Measurements from ENCODE around the gene SUN5. TPM values are rescaled to one million over a fixed set of nuclear protein-coding genes. Genes with fewer than 3 reads are reported as not detected.

The SUN5 gene
- total RNA-seq, 1 experiment from 2014 or later = not detected

DNA sequence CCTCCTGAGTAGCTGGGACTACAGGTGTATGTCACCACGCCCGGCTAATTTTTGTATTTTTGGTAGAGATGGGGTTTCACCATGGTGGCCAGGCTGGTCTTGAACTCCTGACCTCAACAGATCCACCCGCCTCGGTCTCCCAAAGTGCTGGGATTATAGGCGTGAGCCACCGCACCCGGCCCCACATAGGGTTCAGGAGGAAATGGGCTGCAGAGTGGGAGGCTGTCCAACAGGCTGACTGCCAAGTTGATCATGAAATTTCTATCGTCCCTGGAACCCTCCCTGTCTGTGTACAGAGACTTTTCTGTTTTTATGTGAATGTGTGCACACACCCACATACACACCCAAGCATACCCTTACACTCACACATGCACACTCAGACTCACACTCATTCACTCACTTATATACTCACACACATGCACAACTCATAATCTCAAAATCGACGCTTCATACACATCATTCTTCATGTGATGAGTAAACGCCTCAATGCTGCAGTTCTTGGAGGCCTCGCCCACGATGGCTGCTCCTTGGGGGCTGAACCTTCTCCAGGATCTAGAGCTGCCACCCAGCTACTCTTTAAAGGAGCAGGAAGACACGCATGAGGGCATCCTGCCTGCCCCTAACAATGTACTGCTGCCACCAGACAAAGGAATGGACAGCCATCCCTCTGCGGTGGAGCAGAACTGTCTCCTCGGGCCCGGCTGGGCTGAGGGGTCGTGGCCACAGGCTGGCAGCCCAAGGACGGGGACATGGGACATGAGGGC is 35.6 kb downstream of the SUN5 start:
- peaks cover 17% of the 10 kb centered on the region for H3K27me3 Mint-ChIP-seq (ENCODE audit: low read depth)
- Histone ChIP-seq H2AK5ac (ENCODE audit: insufficient read length, low read length) (no peak overlapping the region), H3K79me1 (ENCODE audit: insufficient read depth, low read depth, low read length, poor library complexity, severe bottlenecking) (no peaks in the 10 kb centered on the region), H3K9me3 (ENCODE audit: control insufficient read depth, low read depth, low read length) (no peaks in the 10 kb centered on the region), H3K27me3 (ENCODE audit: insufficient read depth, low read length) (no peaks in the 10 kb centered on the region; the same call in 1 of the 2 replicates), H3K14ac (ENCODE audit: insufficient read depth, low read length) (no peak overlapping the region; the same call in 1 of the 2 replicates), H4K5ac (ENCODE audit: insufficient read length, low read depth, low read length) (no peak overlapping the region), H4K20me1 (ENCODE audit: control insufficient read depth, insufficient read depth, insufficient read length) (no peaks in the 10 kb centered on the region), H2BK5ac (ENCODE audit: insufficient read length, low read length) (no peak overlapping the region), H3K56ac (ENCODE audit: insufficient read length, low read depth, low read length) (no peak overlapping the region), H2BK15ac (ENCODE audit: low read depth, low read length) (no peak overlapping the region), H2BK12ac (ENCODE audit: insufficient read length, low read depth, low read length) (no peak overlapping the region), H4K91ac (ENCODE audit: insufficient read length, low read depth, low read length) (no peak overlapping the region), H3K79me2 (ENCODE audit: insufficient read depth, low read length) (no peaks in the 10 kb centered on the region), H3T11ph (ENCODE audit: low read length) (no peak overlapping the region), H3K18ac (ENCODE audit: insufficient read length, low read depth, low read length) (no peak overlapping the region), H2AFZ (ENCODE audit: low read length) (no peak overlapping the region), H3K9ac (ENCODE audit: extremely low read depth, insufficient read length, low read length) (no peak overlapping the region), H4K8ac (replicated peaks; ENCODE audit: insufficient read length, low read depth, low read length) (no peak overlapping the region), H2BK120ac (ENCODE audit: low read depth, low read length, poor library complexity, severe bottlenecking) (no peak overlapping the region), H3K4ac (ENCODE audit: low read depth, low read length) (no peak overlapping the region), H3K23ac (ENCODE audit: insufficient read length, low read depth, low read length) (no peak overlapping the region), H3K4me2 (ENCODE audit: insufficient read depth, insufficient read length, low read length) (no peak overlapping the region), H3K23me2 (ENCODE audit: insufficient read length, low read depth, low read length, poor library complexity, severe bottlenecking) (no peaks in the 10 kb centered on the region), H2BK20ac (ENCODE audit: low read depth, low read length, poor library complexity, severe bottlenecking) (no peak overlapping the region), H3K4me1 (ENCODE audit: insufficient read depth, low read length) (peaks cover 4% of the 10 kb centered on the region; the same call in 1 of the 2 replicates), H3K27ac (ENCODE audit: insufficient read length, low read depth, low read length) (no peak overlapping the region)
- H3K9me3 Mint-ChIP-seq = no peaks in the 10 kb centered on the region; a peak in 2 of 5 replicates
- TF ChIP-seq, protein P1, sequence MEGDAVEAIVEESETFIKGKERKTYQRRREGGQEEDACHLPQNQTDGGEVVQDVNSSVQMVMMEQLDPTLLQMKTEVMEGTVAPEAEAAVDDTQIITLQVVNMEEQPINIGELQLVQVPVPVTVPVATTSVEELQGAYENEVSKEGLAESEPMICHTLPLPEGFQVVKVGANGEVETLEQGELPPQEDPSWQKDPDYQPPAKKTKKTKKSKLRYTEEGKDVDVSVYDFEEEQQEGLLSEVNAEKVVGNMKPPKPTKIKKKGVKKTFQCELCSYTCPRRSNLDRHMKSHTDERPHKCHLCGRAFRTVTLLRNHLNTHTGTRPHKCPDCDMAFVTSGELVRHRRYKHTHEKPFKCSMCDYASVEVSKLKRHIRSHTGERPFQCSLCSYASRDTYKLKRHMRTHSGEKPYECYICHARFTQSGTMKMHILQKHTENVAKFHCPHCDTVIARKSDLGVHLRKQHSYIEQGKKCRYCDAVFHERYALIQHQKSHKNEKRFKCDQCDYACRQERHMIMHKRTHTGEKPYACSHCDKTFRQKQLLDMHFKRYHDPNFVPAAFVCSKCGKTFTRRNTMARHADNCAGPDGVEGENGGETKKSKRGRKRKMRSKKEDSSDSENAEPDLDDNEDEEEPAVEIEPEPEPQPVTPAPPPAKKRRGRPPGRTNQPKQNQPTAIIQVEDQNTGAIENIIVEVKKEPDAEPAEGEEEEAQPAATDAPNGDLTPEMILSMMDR (conservative IDR thresholded peaks at IDR 0.05) = no peak
- H3K36me3 Mint-ChIP-seq (ENCODE audit: insufficient read depth in 1 of 3, low read depth in 3 of 3) = no peaks in the 10 kb centered on the region
- H3K27ac Mint-ChIP-seq = no peak overlapping the region
- peak; percentile 22 for DNase-seq
- no peak overlapping the region for H3K4me3 Mint-ChIP-seq
- WGBS (ENCODE audit: extremely low coverage, insufficient read length, low lambda C conversion rate) = 100% methylated on average over 2 of the region's 19 CpGs
- peaks cover 0 to 6% of the 10 kb centered on the region in 2 experiments; a peak in 2 of 4 replicates for H3K4me1 Mint-ChIP-seq
